GM23248 (cell line): Measurements from ENCODE around the gene AGAP1. TPM values are rescaled to one million over a fixed set of nuclear protein-coding genes. Genes with fewer than 3 reads are reported as not detected.

ENCODE experiments used
- DNase-seq: peaks from one replicate; pipeline ENCODE4 v3.0.0-alpha.2; 2015
- H2AFZ ChIP-seq: fragments of 200-600 bp; sonication (generic); 2 replicates; pipeline ENCODE4 v1.6.1; 2016; ENCODE audit warnings: antibody characterized with exemption
- H3F3A ChIP-seq: fragments of 200-600 bp; sonication (generic); 2 replicates; pipeline ENCODE4 v1.6.1; 2016; ENCODE audit warnings: mild to moderate bottlenecking, antibody characterized with exemption, mixed run types; ENCODE audit not compliant: insufficient read depth
- H3K27ac ChIP-seq: fragments of 200-600 bp; sonication (generic); 2 replicates; pipeline ENCODE4 v1.5.1; 2016; ENCODE audit warnings: mild to moderate bottlenecking
- H3K27me3 ChIP-seq: fragments of 200-600 bp; sonication (generic); replicated peaks from 2 replicates; pipeline ENCODE4 v1.6.1; 2016; ENCODE audit warnings: mild to moderate bottlenecking; ENCODE audit not compliant: insufficient read depth
- H3K36me3 ChIP-seq: fragments of 200-600 bp; sonication (generic); 2 replicates; pipeline ENCODE4 v1.6.1; 2016; ENCODE audit warnings: low read depth, mild to moderate bottlenecking
- H3K4me1 ChIP-seq: fragments of 200-600 bp; sonication (generic); 2 replicates; pipeline ENCODE4 v1.6.1; 2016; ENCODE audit warnings: mild to moderate bottlenecking; ENCODE audit not compliant: insufficient read depth
- H3K4me2 ChIP-seq: fragments of 200-600 bp; sonication (generic); one replicate; pipeline ENCODE4 v1.6.1; 2016; ENCODE audit warnings: mild to moderate bottlenecking; ENCODE audit not compliant: unreplicated experiment
- H3K4me3 ChIP-seq: fragments of 200-600 bp; sonication (generic); 2 replicates; pipeline ENCODE4 v1.5.1; 2016; ENCODE audit warnings: mild to moderate bottlenecking
- H3K79me2 ChIP-seq: fragments of 200-600 bp; sonication (generic); 2 replicates; pipeline ENCODE4 v1.6.1; 2016; ENCODE audit warnings: mild to moderate bottlenecking; ENCODE audit not compliant: insufficient read depth
- H3K9ac ChIP-seq: fragments of 200-600 bp; sonication (generic); 2 replicates; pipeline ENCODE4 v1.6.1; 2016; ENCODE audit warnings: mild to moderate bottlenecking
- H3K9me2 ChIP-seq: fragments of 200-600 bp; sonication (generic); 2 replicates; pipeline ENCODE4 v1.6.1; 2016; ENCODE audit warnings: mixed run types, mild to moderate bottlenecking, moderate library complexity; ENCODE audit not compliant: insufficient read depth
- H3K9me3 ChIP-seq: fragments of 200-600 bp; sonication (generic); one replicate; pipeline ENCODE4 v1.6.1; 2017; ENCODE audit warnings: low read depth
- H4K20me1 ChIP-seq: fragments of 200-600 bp; sonication (generic); 2 replicates; pipeline ENCODE4 v1.6.0; 2016; ENCODE audit not compliant: insufficient read depth
- EZH2 ChIP-seq: fragments of 200-600 bp; sonication (generic); IDR thresholded peaks from 2 replicates; pipeline ENCODE4 v1.6.1; 2018; ENCODE audit warnings: antibody characterized with exemption, mild to moderate bottlenecking; ENCODE audit not compliant: insufficient read depth, poor library complexity, severe bottlenecking
- EZH2phosphoT487 ChIP-seq: fragments of 200-600 bp; sonication (generic); IDR thresholded peaks from 2 replicates; pipeline ENCODE4 v1.6.1; 2018; ENCODE audit warnings: antibody characterized with exemption, moderate library complexity, mild to moderate bottlenecking, low read depth; ENCODE audit not compliant: insufficient read depth
- WGBS, 2 experiments: methylation state at CpG; one replicate each; pipeline ENCODE4 v1.1.6; 2015 to 2017; ENCODE audit warnings: low lambda C conversion rate in 2 of 2, low coverage in 1 of 2; ENCODE audit errors: missing lambda C conversion rate in 2 of 2; 5-methylcytosine and 5-hydroxymethylcytosine counted together
- in situ Hi-C: fragments of 300-500 bp; cut with MboI; formaldehyde crosslinking; loops from 2 replicates; pipeline ENCODE4 v1.15.0; 2020
- polyA plus RNA-seq: library from polyadenylated mRNA; unstranded; fragments of >200 nt; fragmentation: Nextera tagmentation; extraction: Ambion mirVana; gene quantifications from 2 replicates; pipeline ENCODE4 v1.2.1, GENCODE V29; 2016
- total RNA-seq: library from RNA; depleted of rRNA; stranded (reverse); fragments of >200 nt; shearing (Covaris generic); gene quantifications from 2 replicates; pipeline ENCODE4 v1.2.3, GENCODE V29; 2014

The AGAP1 gene
- total and polyA plus RNA-seq, 2 experiments from 2014 or later = 2.2 to 9.9 TPM

- 56 to 57% methylated on average over 14 of the region's 14 CpGs for WGBS, 2 experiments
- in situ Hi-C loops = loop anchor here (10.0 kb wide), 1 partner anchor 66 kb away; no protein-coding TSS in a partner anchor
Observed at GRCh38 chr2:235608200-235608887, 114.5 kb downstream of the AGAP1 start.

DNA sequence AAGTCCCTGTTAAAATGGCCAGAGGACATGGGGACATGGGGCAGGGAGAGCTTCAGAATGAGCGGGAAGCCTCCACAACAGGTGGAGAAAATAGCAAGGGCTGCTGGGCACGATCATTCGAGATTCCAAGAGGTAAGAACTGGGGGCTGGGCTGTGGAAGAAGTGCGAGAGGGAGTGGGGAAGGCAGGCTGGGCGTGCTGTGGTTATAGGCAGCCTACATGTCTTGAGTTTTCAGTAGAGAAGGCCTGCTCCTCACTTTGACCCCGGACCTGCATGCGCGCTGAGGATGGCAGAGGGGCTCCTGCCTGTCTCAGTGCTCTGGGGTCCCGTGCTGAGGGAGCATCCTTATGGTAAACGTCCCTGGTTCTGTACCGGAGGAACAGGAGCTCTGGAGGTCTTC is 115.5 kb downstream of the AGAP1 start:
- Histone ChIP-seq H3K4me1 (peaks cover 43% of the 10 kb centered on the region), H3K79me2 (peaks cover 84% of the 10 kb centered on the region), H3F3A (peaks cover 35% of the 10 kb centered on the region), H3K9me2 (no peaks in the 10 kb centered on the region), H3K9me3 (no peaks in the 10 kb centered on the region), H3K27ac (no peak overlapping the region), H3K27me3 (no peaks in the 10 kb centered on the region), H4K20me1 (no peaks in the 10 kb centered on the region), H3K4me3 (no peak overlapping the region), H3K4me2 (no peak overlapping the region), H3K9ac (no peak overlapping the region), H2AFZ (no peak overlapping the region), H3K36me3 (no peaks in the 10 kb centered on the region)
- in situ Hi-C loops = loop anchor here (10.0 kb wide), 1 partner anchor 65 kb away; no protein-coding TSS in a partner anchor
- no peak for DNase-seq
- TF ChIP-seq EZH2 = no peak
- TF ChIP-seq EZH2phosphoT487 = no peak
- WGBS, 2 experiments = 78 to 80% methylated on average over 11 of the region's 11 CpGs

More at GRCh38 chr2:235608200-235608887, 114.5 kb downstream of the AGAP1 start:
- Histone ChIP-seq H3K9me2 (no peaks in the 10 kb centered on the region), H3K4me3 (no peak overlapping the region), H3K9ac (peak overlapping the region; percentile 21; the same call in 1 of the 2 replicates), H3F3A (peaks cover 35% of the 10 kb centered on the region), H3K79me2 (peaks cover 84% of the 10 kb centered on the region), H3K27me3 (no peaks in the 10 kb centered on the region), H3K9me3 (no peaks in the 10 kb centered on the region), H3K4me2 (peak overlapping the region; percentile 5), H3K4me1 (peaks cover 36% of the 10 kb centered on the region), H3K27ac (peak overlapping the region; percentile 94), H3K36me3 (no peaks in the 10 kb centered on the region), H2AFZ (no peak overlapping the region), H4K20me1 (no peaks in the 10 kb centered on the region)
- TF ChIP-seq EZH2 (no peak), EZH2phosphoT487 (no peak)
- no peak for DNase-seq

DNA sequence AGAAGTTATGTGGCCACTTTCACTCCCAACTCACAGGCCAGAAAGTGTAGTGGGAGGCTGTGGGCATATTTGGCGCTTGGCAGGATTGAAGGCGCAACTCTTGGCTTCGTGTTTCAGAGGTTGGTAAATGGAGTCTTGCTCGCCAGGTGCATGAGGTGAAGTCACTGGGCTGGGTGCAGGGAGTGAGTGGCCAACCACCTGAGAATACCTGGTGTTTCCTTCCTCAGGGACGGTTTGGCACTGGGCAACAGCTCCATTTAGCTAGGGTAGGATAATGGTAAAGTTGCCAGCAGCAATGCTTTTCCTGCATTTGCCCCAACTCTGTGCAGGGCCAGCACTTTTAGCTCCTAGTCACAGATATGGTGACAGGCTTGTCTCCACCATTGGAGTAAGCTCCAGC is 115.9 kb downstream of the AGAP1 start:
- Histone ChIP-seq H3K9ac (no peak overlapping the region), H4K20me1 (no peaks in the 10 kb centered on the region)
- WGBS, 2 experiments = 97 to 98% methylated on average over 5 of the region's 5 CpGs

GRCh38 chr2:235610696-235611257 is 116.9 kb downstream of the AGAP1 start:
- peaks cover 41% of the 10 kb centered on the region for H3F3A ChIP-seq
- H3K9me2 ChIP-seq = no peaks in the 10 kb centered on the region
- H3K4me1 ChIP-seq = peaks cover 50% of the 10 kb centered on the region
- H2AFZ ChIP-seq = no peak overlapping the region
- TF ChIP-seq EZH2phosphoT487 = no peak
- TF ChIP-seq EZH2 = no peak
- H3K27ac ChIP-seq = no peak overlapping the region
- no peaks in the 10 kb centered on the region for H3K36me3 ChIP-seq
- DNase-seq = no peak
- H3K27me3 ChIP-seq = no peaks in the 10 kb centered on the region
- no peak overlapping the region for H3K4me3 ChIP-seq
- H3K9me3 ChIP-seq = no peaks in the 10 kb centered on the region
- H3K9ac ChIP-seq = no peak overlapping the region
- peaks cover 81% of the 10 kb centered on the region for H3K79me2 ChIP-seq
- in situ Hi-C loops = no loop called here
- H3K4me2 ChIP-seq = no peak overlapping the region
- WGBS, 2 experiments = 89 to 95% methylated on average over 12 of the region's 12 CpGs
- no peaks in the 10 kb centered on the region for H4K20me1 ChIP-seq

More for the DNA sequence above, 115.9 kb downstream of the AGAP1 start:
- no peaks in the 10 kb centered on the region for H3K9me2 ChIP-seq
- H2AFZ ChIP-seq = no peak overlapping the region
- H3K27me3 ChIP-seq = no peaks in the 10 kb centered on the region
- H3K4me1 ChIP-seq = peaks cover 47% of the 10 kb centered on the region
- no peak overlapping the region for H3K4me2 ChIP-seq
- in situ Hi-C loops = loop anchor here (10.0 kb wide), 1 partner anchor 65 kb away; no protein-coding TSS in a partner anchor
- H3K36me3 ChIP-seq = no peaks in the 10 kb centered on the region
- no peak for DNase-seq
- no peak overlapping the region for H3K4me3 ChIP-seq
- peaks cover 38% of the 10 kb centered on the region for H3F3A ChIP-seq
- H3K79me2 ChIP-seq = peaks cover 83% of the 10 kb centered on the region
- no peak overlapping the region for H3K27ac ChIP-seq
- TF ChIP-seq EZH2 (no peak), EZH2phosphoT487 (no peak)
- no peaks in the 10 kb centered on the region for H3K9me3 ChIP-seq
